ENCODE results near the gene GPHB5.

DNA sequence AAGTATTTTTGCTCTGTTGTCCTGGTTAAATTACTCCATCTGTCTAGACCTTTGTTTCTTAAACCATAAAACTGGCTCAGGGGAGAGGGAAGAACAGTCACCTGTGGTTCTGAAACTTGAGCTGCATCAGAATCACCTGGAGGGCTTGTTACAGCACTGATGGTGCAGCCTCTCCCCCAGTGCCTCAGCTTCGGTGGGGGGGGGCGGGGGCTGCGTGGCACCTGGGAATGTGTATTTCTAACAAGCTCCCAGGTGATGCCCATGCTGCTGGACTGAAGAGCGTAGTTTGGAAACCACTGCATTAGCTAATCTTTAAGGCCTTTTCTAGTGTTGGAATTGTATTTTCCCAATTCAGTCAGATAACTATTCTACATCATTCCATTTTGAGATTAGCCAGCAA, 42.7 kb downstream of the GPHB5 start:
- TF ChIP-seq, protein P1, sequence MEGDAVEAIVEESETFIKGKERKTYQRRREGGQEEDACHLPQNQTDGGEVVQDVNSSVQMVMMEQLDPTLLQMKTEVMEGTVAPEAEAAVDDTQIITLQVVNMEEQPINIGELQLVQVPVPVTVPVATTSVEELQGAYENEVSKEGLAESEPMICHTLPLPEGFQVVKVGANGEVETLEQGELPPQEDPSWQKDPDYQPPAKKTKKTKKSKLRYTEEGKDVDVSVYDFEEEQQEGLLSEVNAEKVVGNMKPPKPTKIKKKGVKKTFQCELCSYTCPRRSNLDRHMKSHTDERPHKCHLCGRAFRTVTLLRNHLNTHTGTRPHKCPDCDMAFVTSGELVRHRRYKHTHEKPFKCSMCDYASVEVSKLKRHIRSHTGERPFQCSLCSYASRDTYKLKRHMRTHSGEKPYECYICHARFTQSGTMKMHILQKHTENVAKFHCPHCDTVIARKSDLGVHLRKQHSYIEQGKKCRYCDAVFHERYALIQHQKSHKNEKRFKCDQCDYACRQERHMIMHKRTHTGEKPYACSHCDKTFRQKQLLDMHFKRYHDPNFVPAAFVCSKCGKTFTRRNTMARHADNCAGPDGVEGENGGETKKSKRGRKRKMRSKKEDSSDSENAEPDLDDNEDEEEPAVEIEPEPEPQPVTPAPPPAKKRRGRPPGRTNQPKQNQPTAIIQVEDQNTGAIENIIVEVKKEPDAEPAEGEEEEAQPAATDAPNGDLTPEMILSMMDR (IDR thresholded peaks at IDR 0.05; ENCODE audit: low read depth, low read length): no peak
- no peak for TF ChIP-seq EZH2phosphoT487 (IDR thresholded peaks at IDR 0.05; ENCODE audit: low read depth)

Data from OCI-LY3 (cell line).